Activated CD4-positive, alpha-beta T cell treated with anti-CD3 and anti-CD28 coated beads, Interleukin-2, amount 10 ng/mL, durations not matched to agents 24 days and 14 days (primary cell): Measurements from ENCODE around the gene SPON2. TPM values are rescaled to one million over a fixed set of nuclear protein-coding genes. Genes with fewer than 3 reads are reported as not detected.

Experiments
- total RNA-seq: library from RNA; stranded (reverse); gene quantifications from 2 replicates; pipeline ENCODE4 v1.2.3, GENCODE V29; 2022

SPON2 gene
- total RNA-seq, 1 donor from 2014 or later, result 21.6 TPM

Other genes with a start within 250 kb of the SPON2 start
- gene GAK, start 240.3 kb downstream of the SPON2 start, total RNA-seq, result 131 and 147 TPM in 2 replicates
- 12.7 and 13.9 TPM in 2 replicates for gene TMEM175, start 240.1 kb downstream of the SPON2 start, total RNA-seq
- gene DGKQ, start 199.0 kb downstream of the SPON2 start, total RNA-seq, result 15.2 and 16.6 TPM in 2 replicates
- gene IDUA, start 185.5 kb downstream of the SPON2 start, total RNA-seq, result 30.4 and 31.2 TPM in 2 replicates
- 0.26 TPM in 1 of 2 replicates, not detected in the other for gene SLC26A1, start 179.2 kb downstream of the SPON2 start, total RNA-seq
- gene FGFRL1, start 161.0 kb downstream of the SPON2 start, total RNA-seq, result 18.2 and 18.9 TPM in 2 replicates
- 1.0 and 1.8 TPM in 2 replicates for gene RNF212, start 59.0 kb downstream of the SPON2 start, total RNA-seq
- 190 and 200 TPM in 2 replicates for gene CTBP1, start 76.5 kb upstream of the SPON2 start, total RNA-seq
- gene MAEA, start 117.3 kb upstream of the SPON2 start, total RNA-seq, result 61.3 and 62.6 TPM in 2 replicates
- 28.3 and 28.4 TPM in 2 replicates for gene UVSSA, start 174.6 kb upstream of the SPON2 start, total RNA-seq
- gene NKX1-1, start 233.9 kb upstream of the SPON2 start, total RNA-seq, result not detected in 2 replicates